Liver (tissue), 3 donors: ENCODE results near the gene SH3BP5L.

Experiments used
- CTCF ChIP-seq: fragments of 150-350 bp; IDR thresholded peaks from 2 replicates; pipeline ENCODE4 v1.5.1; 2017; ENCODE audit warnings: improper control_type of control experiment, low read depth, low read length; ENCODE audit not compliant: missing input control
- GABPA ChIP-seq, 2 donors: IDR thresholded peaks in 1 of 2; conservative IDR thresholded peaks in 1 of 2; 2 replicates each; pipeline ENCODE4 v1.6.1; 2016; ENCODE audit warnings: antibody characterized with exemption in 2 of 2, mild to moderate bottlenecking in 1 of 2, moderate library complexity in 1 of 2
- JUND ChIP-seq, 2 donors: IDR thresholded peaks; 2 replicates each; pipeline ENCODE4 v1.6.1; 2016; ENCODE audit warnings: antibody characterized with exemption in 2 of 2
- MAX ChIP-seq: IDR thresholded peaks from 2 replicates; pipeline ENCODE4 v1.6.1; 2016; ENCODE audit warnings: antibody characterized with exemption
- NR2F2 ChIP-seq: IDR thresholded peaks from 2 replicates; pipeline ENCODE4 v1.6.1; 2016; ENCODE audit warnings: antibody characterized with exemption
- REST ChIP-seq: IDR thresholded peaks from 2 replicates; pipeline ENCODE4 v1.6.1; 2016; ENCODE audit warnings: antibody characterized with exemption, mild to moderate bottlenecking
- SP1 ChIP-seq: IDR thresholded peaks from 2 replicates; pipeline ENCODE4 v1.6.1; 2018; ENCODE audit warnings: antibody characterized with exemption, mild to moderate bottlenecking
- TAF1 ChIP-seq: conservative IDR thresholded peaks from 2 replicates; pipeline ENCODE4 v1.6.1; 2016; ENCODE audit warnings: antibody characterized with exemption, mild to moderate bottlenecking
- YY1 ChIP-seq: IDR thresholded peaks from 2 replicates; pipeline ENCODE4 v1.6.1; 2016; ENCODE audit warnings: antibody characterized with exemption, mild to moderate bottlenecking
- donor health status: healthy.
- donor health status: healthy.

- TF ChIP-seq CTCF: no peak
- no peak for TF ChIP-seq MAX
- no peak for TF ChIP-seq GABPA (IDR thresholded peaks at IDR 0.05 in 1 of 2, conservative IDR thresholded peaks at IDR 0.05 in 1 of 2)
- no peak for TF ChIP-seq YY1
- no peak for TF ChIP-seq JUND (IDR thresholded peaks at IDR 0.05)
- TF ChIP-seq REST: no peak
- TF ChIP-seq TAF1: no peak
- TF ChIP-seq SP1: no peak
- TF ChIP-seq NR2F2: no peak
Measured at GRCh38 chr1:248871837-248872401, 46.2 kb upstream of the SH3BP5L start.
